Smooth muscle cell (in vitro differentiated cells): ENCODE results near the gene RRAGD. TPM values are rescaled to one million over a fixed set of nuclear protein-coding genes. Genes with fewer than 3 reads are reported as not detected.

Source experiments
- DNase-seq: peaks from one replicate; lab custom pipeline; 2025; ENCODE audit not compliant: unreplicated experiment; lab: John Stamatoyannopoulos, UW
- H2AFZ ChIP-seq: fragments of 200-600 bp; sonication (generic); 2 replicates; pipeline ENCODE4 v1.6.0; 2016; ENCODE audit warnings: antibody characterized with exemption, low read depth, mild to moderate bottlenecking
- H3F3A ChIP-seq: fragments of 200-600 bp; sonication (generic); 2 replicates; pipeline ENCODE4 v1.6.0; 2017; ENCODE audit warnings: antibody characterized with exemption, low read depth
- H3K27ac ChIP-seq: fragments of 200-600 bp; sonication (generic); 2 replicates; pipeline ENCODE4 v1.5.1; 2016; ENCODE audit warnings: low read depth, mild to moderate bottlenecking
- H3K27me3 ChIP-seq: fragments of 200-600 bp; sonication (generic); 2 replicates; pipeline ENCODE4 v1.6.1; 2016; ENCODE audit warnings: low read depth, mild to moderate bottlenecking
- H3K36me3 ChIP-seq: fragments of 200-600 bp; sonication (generic); 2 replicates; pipeline ENCODE4 v1.5.1; 2016; ENCODE audit warnings: low read depth
- H3K4me1 ChIP-seq: fragments of 200-600 bp; sonication (generic); 2 replicates; pipeline ENCODE4 v1.5.1; 2016; ENCODE audit warnings: low read depth
- H3K4me2 ChIP-seq: fragments of 200-600 bp; sonication (generic); 2 replicates; pipeline ENCODE4 v1.6.0; 2016; ENCODE audit warnings: mild to moderate bottlenecking
- H3K4me3 ChIP-seq: fragments of 200-600 bp; sonication (generic); 2 replicates; pipeline ENCODE4 v1.5.1; 2016; ENCODE audit warnings: mild to moderate bottlenecking
- H3K79me2 ChIP-seq: fragments of 200-600 bp; sonication (generic); 2 replicates; pipeline ENCODE4 v1.6.0; 2016; ENCODE audit warnings: low read depth, mild to moderate bottlenecking
- H3K9ac ChIP-seq: fragments of 200-600 bp; sonication (generic); 2 replicates; pipeline ENCODE4 v1.6.0; 2016; ENCODE audit warnings: low read depth
- H3K9me3 ChIP-seq: fragments of 200-600 bp; sonication (generic); replicated peaks from 2 replicates; pipeline ENCODE4 v1.5.1; 2016; ENCODE audit warnings: low read depth
- H4K20me1 ChIP-seq: fragments of 200-600 bp; sonication (generic); 2 replicates; pipeline ENCODE4 v1.6.0; 2016; ENCODE audit warnings: low read depth
- CTCF ChIP-seq: fragments of 200-600 bp; sonication (generic); IDR thresholded peaks from 2 replicates; pipeline ENCODE4 v1.5.1; 2017; ENCODE audit warnings: borderline replicate concordance, mild to moderate bottlenecking, antibody characterized with exemption; ENCODE audit not compliant: insufficient read depth, poor library complexity, severe bottlenecking
- WGBS: methylation state at CpG from one replicate; pipeline ENCODE4 v1.1.7; 2016; ENCODE audit warnings: low lambda C conversion rate; 5-methylcytosine and 5-hydroxymethylcytosine counted together
- polyA plus RNA-seq: library from polyadenylated mRNA; unstranded; fragments of >200 nt; fragmentation: Nextera tagmentation; extraction: Ambion mirVana; gene quantifications from 2 replicates; pipeline ENCODE4 v1.2.1, GENCODE V29; 2016
- total RNA-seq: library from RNA; depleted of rRNA; stranded (reverse); fragments of >200 nt; gene quantifications from 2 replicates; pipeline ENCODE4 v1.2.3, GENCODE V29; 2014

The RRAGD gene
- total and polyA plus RNA-seq, 2 experiments from 2014 or later, result 1.9 to 3.5 TPM

DNA sequence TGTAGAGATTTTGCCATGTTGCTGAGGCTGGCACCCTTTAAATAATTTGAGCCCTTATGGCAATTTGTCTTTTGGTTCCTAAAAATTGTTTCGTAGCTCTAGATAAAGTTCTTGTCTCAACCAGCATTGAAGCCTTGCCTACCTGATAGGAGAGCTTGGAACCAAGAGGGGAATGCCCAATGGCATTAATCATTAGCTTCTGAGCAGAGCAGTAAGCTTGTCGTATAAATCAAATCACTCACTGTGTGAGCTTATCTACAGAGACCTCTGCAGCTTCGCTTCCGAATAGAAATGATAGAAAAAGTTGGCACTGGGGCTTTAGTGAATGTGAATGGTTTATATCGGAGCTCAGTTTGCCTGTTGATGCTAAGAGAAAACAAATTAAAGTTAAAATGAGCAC, 31.6 kb upstream of the RRAGD start:
- 78% methylated on average over 5 of the region's 5 CpGs for WGBS
- H3K4me3 ChIP-seq, result no peak overlapping the region
- peaks cover 16% of the 10 kb centered on the region for H3K79me2 ChIP-seq
- no peaks in the 10 kb centered on the region for H3K36me3 ChIP-seq
- DNase-seq, result no peak
- no peaks in the 10 kb centered on the region for H3K4me1 ChIP-seq
- no peaks in the 10 kb centered on the region for H3K27me3 ChIP-seq
- H3K27ac ChIP-seq, result no peak overlapping the region
- no peaks in the 10 kb centered on the region for H3F3A ChIP-seq
- H4K20me1 ChIP-seq, result no peaks in the 10 kb centered on the region
- H3K4me2 ChIP-seq, result no peak overlapping the region
- H3K9ac ChIP-seq, result no peak overlapping the region
- no peaks in the 10 kb centered on the region for H3K9me3 ChIP-seq
- no peak overlapping the region for H2AFZ ChIP-seq
- TF ChIP-seq CTCF, result no peak

DNA sequence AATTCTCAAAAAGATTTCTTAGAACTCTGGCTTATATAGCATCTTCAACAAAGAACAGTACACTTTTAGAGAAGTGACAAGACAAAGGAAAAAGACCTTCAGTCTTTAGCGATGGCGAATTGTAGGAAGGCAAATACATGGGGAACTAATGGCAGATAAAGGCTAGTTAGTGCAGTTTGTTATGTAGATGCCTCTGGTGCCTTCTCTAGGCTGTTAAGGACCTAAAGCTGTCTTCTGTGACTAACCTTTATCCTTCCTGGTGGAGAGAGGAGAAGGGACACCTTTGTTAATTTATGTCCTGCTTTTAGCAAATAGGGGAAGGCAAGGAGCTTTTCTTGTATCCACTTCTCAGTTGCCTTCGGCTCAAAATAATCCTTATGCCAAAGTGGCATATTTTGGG, 28.1 kb upstream of the RRAGD start:
- Histone ChIP-seq H3K36me3 (no peaks in the 10 kb centered on the region), H3F3A (no peaks in the 10 kb centered on the region), H3K4me1 (peaks cover 13% of the 10 kb centered on the region), H2AFZ (no peak overlapping the region), H3K27ac (no peak overlapping the region), H3K27me3 (no peaks in the 10 kb centered on the region), H3K9me3 (no peaks in the 10 kb centered on the region), H3K9ac (no peak overlapping the region), H3K79me2 (peaks cover 8% of the 10 kb centered on the region), H3K4me3 (no peak overlapping the region), H3K4me2 (no peak overlapping the region), H4K20me1 (no peaks in the 10 kb centered on the region)
- 84% methylated on average over 3 of the region's 3 CpGs for WGBS
- DNase-seq, result no peak
- no peak for TF ChIP-seq CTCF

DNA sequence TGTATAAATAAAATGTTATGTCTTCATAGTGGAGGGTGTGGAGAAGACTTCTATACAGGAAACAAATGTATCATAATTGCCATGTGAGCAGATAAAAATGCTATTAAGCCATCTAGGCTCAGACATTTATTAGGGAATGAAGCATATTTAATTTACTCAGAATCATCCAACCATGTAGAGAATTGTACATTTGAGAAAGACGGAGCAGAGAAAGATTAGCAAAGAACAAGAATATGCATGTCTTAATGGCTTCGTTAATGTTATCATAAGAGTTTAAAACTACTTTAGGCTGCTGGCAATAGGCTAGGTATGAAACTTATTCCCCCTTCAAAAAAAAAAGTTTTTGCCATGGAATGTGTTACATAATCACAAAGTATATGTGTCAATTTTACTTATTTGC, 26.9 kb upstream of the RRAGD start:
- peaks cover 4% of the 10 kb centered on the region for H3F3A ChIP-seq
- H3K79me2 ChIP-seq, result peaks cover 8% of the 10 kb centered on the region
- no peak overlapping the region for H3K4me2 ChIP-seq
- no peak overlapping the region for H3K9ac ChIP-seq
- H3K9me3 ChIP-seq, result no peaks in the 10 kb centered on the region
- no peak overlapping the region for H3K27ac ChIP-seq
- peaks cover 19% of the 10 kb centered on the region for H3K4me1 ChIP-seq
- no peaks in the 10 kb centered on the region for H3K36me3 ChIP-seq
- WGBS, result 94% methylated on average over 2 of the region's 2 CpGs
- no peak overlapping the region for H2AFZ ChIP-seq
- no peak overlapping the region for H3K4me3 ChIP-seq
- no peaks in the 10 kb centered on the region for H4K20me1 ChIP-seq
- no peak for DNase-seq
- H3K27me3 ChIP-seq, result no peaks in the 10 kb centered on the region
- TF ChIP-seq CTCF, result no peak

DNA sequence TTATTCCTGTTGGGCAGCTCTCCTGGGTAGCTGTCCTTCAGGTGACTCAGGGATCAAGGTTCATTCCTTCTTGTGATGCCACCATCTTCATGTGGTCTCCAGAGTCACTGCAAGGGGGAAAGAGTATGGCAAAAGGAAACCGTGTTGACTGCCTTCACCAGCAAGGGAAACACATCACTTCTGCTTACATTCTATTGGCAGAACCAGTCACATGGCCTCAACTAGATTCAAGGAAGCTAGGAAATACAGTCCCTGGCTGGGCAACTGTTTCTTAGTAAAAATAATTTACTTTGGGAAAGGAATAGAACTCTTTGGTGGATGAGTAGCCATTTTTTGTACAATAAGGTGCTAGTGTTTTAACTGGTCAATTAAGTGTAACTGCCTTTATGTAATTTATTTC, 26.2 kb upstream of the RRAGD start:
- 84% methylated on average over 1 of the region's 1 CpG for WGBS
- Histone ChIP-seq H3K9me3 (no peaks in the 10 kb centered on the region), H3K4me1 (peaks cover 19% of the 10 kb centered on the region), H3F3A (peaks cover 4% of the 10 kb centered on the region), H3K27me3 (no peaks in the 10 kb centered on the region), H4K20me1 (no peaks in the 10 kb centered on the region), H3K4me3 (no peak overlapping the region), H2AFZ (no peak overlapping the region), H3K27ac (no peak overlapping the region), H3K4me2 (no peak overlapping the region), H3K9ac (no peak overlapping the region), H3K36me3 (no peaks in the 10 kb centered on the region), H3K79me2 (peaks cover 8% of the 10 kb centered on the region)
- TF ChIP-seq CTCF, result no peak
- no peak for DNase-seq
